Aorta (tissue), 5 donors: Measurements from ENCODE around the gene NRCAM. TPM values are rescaled to one million over a fixed set of nuclear protein-coding genes. Genes with fewer than 3 reads are reported as not detected.

Source experiments
- ATAC-seq: fragments of 200-7000 bp; cut with Tn5 transposase; one replicate; pipeline ENCODE4 v1.9.1; 2022; ENCODE audit warnings: moderate library complexity; ENCODE audit not compliant: low FRiP score
- DNase-seq, 2 donors: peaks; one replicate each; pipeline ENCODE4 v3.0.0-alpha.2; 2020
- H3K27ac ChIP-seq, 2 donors: one replicate each; pipeline ENCODE4 v1.5.1; 2013; ENCODE audit warnings: low read length in 2 of 2, mild to moderate bottlenecking in 2 of 2, moderate library complexity in 2 of 2, control low read depth in 1 of 2, inconsistent platforms in 1 of 2, low read depth in 1 of 2
- H3K27me3 ChIP-seq, 2 donors: one replicate each; pipeline ENCODE4 v1.6.1; 2013; ENCODE audit warnings: control low read depth in 1 of 2, low read length in 1 of 2, mild to moderate bottlenecking in 1 of 2, moderate library complexity in 1 of 2; ENCODE audit not compliant: insufficient read depth in 2 of 2, control insufficient read depth in 1 of 2
- H3K36me3 ChIP-seq, 2 donors: one replicate each; pipeline ENCODE4 v1.6.1; 2013; ENCODE audit warnings: control low read depth in 1 of 2, low read length in 1 of 2, mild to moderate bottlenecking in 1 of 2; ENCODE audit not compliant: insufficient read depth in 2 of 2, control insufficient read depth in 1 of 2
- H3K4me1 ChIP-seq, 2 donors: one replicate each; pipeline ENCODE4 v1.6.1; 2013; ENCODE audit warnings: low read length in 2 of 2, control low read depth in 1 of 2, mild to moderate bottlenecking in 1 of 2, moderate library complexity in 1 of 2; ENCODE audit not compliant: insufficient read depth in 2 of 2, control insufficient read depth in 1 of 2
- H3K4me3 ChIP-seq, 2 donors: one replicate each; pipeline ENCODE4 v1.5.1; 2013; ENCODE audit warnings: low read length in 2 of 2, control low read depth in 1 of 2, mild to moderate bottlenecking in 1 of 2
- H3K9me3 ChIP-seq: one replicate; pipeline ENCODE4 v1.6.1; 2013; ENCODE audit warnings: mild to moderate bottlenecking, low read length; ENCODE audit not compliant: control insufficient read depth
- WGBS, 2 donors: extraction: QIAGEN DNeasy Blood & Tissue Kit; methylation state at CpG; one replicate each; pipeline ENCODE4 v1.1.7; 2013; 5-methylcytosine and 5-hydroxymethylcytosine counted together
- intact Hi-C, 2 donors: fragments of 100-400 bp; cut with DNase I; formaldehyde crosslinking; loops; one replicate each; pipeline versions ENCODE4 v1.14.2 to v1.15.0; 2022
- polyA plus RNA-seq, 2 donors: library from polyadenylated mRNA; stranded (reverse); fragments of 200-250 nt; gene quantifications; one replicate each; pipeline ENCODE4 v1.2.3, GENCODE V29; 2013
- total RNA-seq, 2 donors: library from RNA; stranded (reverse); fragmentation: NEBNext Ultra II Directional; extraction: Animal tissue kit (Norgen Biotek cat#: 25700); gene quantifications; one replicate each; pipeline ENCODE4 v1.2.1, GENCODE V29; 2021
- donor health status: healthy with polysubstance abuse.
- donor health status: Bipolar disorder and iron deficiency.
- donor health status: DM: no; HTN: no; CAD: no.
- donor health status: DM: no; HTN: no; CAD: no.
- donor health status: DM: yes; HTN: yes; CAD: no.

The NRCAM gene
- total and polyA plus RNA-seq, 4 donors, result under 0.01 to 1.8 (median 0.76) TPM

DNA sequence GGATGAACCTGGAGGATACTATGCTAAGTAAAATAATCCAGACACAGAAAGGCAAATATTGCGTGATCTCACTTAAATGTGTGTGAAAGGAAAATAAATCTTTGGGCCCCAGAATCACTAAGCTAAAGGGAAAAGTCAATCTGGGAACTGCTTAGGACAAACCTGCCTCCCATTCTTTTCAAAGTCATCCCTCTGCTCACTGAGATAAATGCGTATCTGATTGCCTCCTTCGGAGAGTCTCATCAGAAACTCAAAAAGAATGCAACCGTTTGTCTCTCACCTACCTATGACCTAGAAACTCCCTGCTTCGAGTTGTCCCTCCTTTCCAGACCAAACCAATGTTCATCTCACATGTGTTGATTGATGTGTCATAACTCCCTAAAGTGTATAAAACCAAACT lies 286.0 kb downstream of the NRCAM start:
- Histone ChIP-seq H3K9me3 (no peaks in the 10 kb centered on the region), H3K27me3 (no peaks in the 10 kb centered on the region), H3K36me3 (no peaks in the 10 kb centered on the region), H3K4me1 (no peaks in the 10 kb centered on the region), H3K4me3 (no peak overlapping the region), H3K27ac (no peak overlapping the region)
- intact Hi-C loops, result no loop called here
- no peak for DNase-seq
- WGBS, 2 donors, result 56 to 66% methylated on average over 5 of the region's 5 CpGs
- no peak for ATAC-seq

DNA sequence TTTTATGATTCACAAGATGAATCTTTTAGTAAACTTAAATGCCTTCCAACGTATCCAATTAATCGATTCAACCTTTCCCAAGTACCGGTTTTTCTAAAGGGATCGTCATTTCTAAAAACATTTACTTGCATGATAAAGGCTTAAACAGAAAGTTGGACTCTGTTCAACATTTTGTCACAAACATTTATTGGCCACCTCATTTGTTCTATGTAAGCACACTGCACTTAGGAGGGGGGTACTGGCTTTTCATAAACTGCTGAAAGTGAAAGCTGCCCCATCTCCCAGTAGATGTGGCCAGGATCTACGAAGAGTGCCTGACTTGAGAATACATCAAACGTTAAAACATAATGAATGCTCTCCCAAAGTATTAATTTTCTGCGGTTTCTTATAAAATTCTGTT lies 288.8 kb downstream of the NRCAM start:
- no peak for ATAC-seq
- intact Hi-C loops, result no loop called here

DNA sequence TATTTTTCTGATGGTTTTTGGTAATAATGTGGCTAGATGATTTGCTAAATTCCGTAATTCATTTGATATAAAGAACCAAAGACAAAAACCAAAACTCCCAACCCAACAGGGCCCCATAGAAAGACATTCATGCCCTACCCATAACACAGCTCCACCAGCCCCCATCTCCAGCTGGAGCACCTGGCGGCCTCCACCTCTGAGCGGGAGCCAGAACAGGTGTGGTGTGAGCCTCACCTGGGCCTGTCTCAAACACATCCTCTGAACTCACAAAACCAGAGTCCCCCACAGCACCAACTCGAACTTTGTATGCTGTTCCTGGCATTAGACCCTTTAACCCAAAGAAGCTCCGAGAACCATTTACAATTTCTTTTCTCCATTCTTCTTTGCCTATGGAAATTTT lies 289.5 kb downstream of the NRCAM start:
- H3K4me1 ChIP-seq, result no peaks in the 10 kb centered on the region
- no peaks in the 10 kb centered on the region for H3K36me3 ChIP-seq
- no peak overlapping the region for H3K4me3 ChIP-seq
- intact Hi-C loops, result no loop called here
- 89 to 91% methylated on average over 5 of the region's 5 CpGs for WGBS, 2 donors
- no peaks in the 10 kb centered on the region for H3K27me3 ChIP-seq
- no peak overlapping the region for H3K27ac ChIP-seq
- DNase-seq (no peak), ATAC-seq (no peak)
- no peaks in the 10 kb centered on the region for H3K9me3 ChIP-seq

More for the DNA sequence above, 288.8 kb downstream of the NRCAM start:
- no peak for DNase-seq
- no peak overlapping the region for H3K4me3 ChIP-seq
- H3K27me3 ChIP-seq, result no peaks in the 10 kb centered on the region
- no peaks in the 10 kb centered on the region for H3K4me1 ChIP-seq
- H3K9me3 ChIP-seq, result no peaks in the 10 kb centered on the region
- H3K36me3 ChIP-seq, result no peaks in the 10 kb centered on the region
- no peak overlapping the region for H3K27ac ChIP-seq
- 60 to 61% methylated on average over 7 of the region's 7 CpGs for WGBS, 2 donors

DNA sequence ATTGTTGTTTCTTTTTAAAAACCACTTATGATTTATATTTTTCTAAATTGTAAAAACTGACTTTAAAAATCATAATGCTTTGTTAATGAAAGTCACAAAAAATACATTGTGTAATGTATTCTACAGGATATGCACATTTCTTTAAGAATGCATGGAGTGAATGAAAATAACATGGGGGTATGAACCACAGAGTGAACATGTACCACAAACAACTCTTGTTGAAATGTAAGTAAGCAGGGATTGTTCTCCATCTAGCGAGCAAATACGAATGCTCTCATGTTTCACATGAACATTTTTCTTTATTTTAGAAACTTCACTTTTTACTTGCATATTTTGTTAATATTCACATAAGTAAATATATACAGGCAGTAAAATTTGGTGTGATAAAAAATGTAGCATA lies 290.5 kb downstream of the NRCAM start:
- H3K36me3 ChIP-seq, result no peaks in the 10 kb centered on the region
- ATAC-seq (no peak), DNase-seq (no peak)
- WGBS, 2 donors, result 89 to 97% methylated on average over 2 of the region's 2 CpGs
- no peaks in the 10 kb centered on the region for H3K27me3 ChIP-seq
- H3K4me1 ChIP-seq, result no peaks in the 10 kb centered on the region
- intact Hi-C loops, result no loop called here
- H3K9me3 ChIP-seq, result no peaks in the 10 kb centered on the region
- no peak overlapping the region for H3K4me3 ChIP-seq
- H3K27ac ChIP-seq, result no peak overlapping the region

DNA sequence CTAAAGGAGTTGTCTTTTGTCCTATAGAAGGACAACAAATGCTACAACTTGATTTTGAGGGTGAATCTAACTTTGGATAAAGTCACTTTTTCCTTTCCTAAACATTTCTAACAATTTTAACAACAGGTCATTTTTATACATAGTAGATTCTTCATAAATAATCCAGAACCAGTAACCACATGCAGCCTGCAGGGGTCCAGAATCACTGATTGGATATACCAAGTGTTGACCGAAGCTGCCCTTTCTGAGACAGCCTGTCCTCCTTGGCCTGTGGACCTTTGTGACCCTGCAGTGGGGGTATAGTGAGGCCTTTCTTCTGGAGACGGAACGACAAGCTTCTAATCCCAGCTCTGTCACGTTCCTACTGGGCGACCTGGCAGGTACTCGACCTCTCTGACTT lies 291.3 kb downstream of the NRCAM start:
- intact Hi-C loops, result no loop called here
- Histone ChIP-seq H3K36me3 (no peaks in the 10 kb centered on the region), H3K27me3 (no peaks in the 10 kb centered on the region), H3K9me3 (no peaks in the 10 kb centered on the region), H3K27ac (no peak overlapping the region), H3K4me3 (no peak overlapping the region), H3K4me1 (no peaks in the 10 kb centered on the region)
- no peak for ATAC-seq
- DNase-seq, result no peak
- 67 to 72% methylated on average over 6 of the region's 6 CpGs for WGBS, 2 donors

DNA sequence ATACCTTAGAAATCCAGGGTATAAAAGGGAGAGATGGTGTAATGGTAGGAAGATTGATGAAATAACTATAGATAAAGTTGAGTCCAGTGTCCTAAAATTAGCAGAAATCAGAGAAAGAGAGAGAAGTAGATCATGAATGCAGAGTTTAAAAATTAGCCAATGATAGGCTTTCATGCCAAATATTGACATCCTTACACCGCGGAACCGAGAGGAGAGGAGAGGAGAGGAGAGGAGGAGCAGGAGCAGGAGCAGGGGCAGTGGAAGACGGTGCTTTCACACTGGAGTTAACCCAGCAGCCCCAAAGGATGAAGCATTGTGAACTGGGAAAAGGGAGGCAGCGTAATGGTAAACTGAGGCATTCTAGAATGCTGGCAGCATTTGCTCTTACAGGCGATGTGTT lies 291.9 kb downstream of the NRCAM start:
- Histone ChIP-seq H3K4me3 (no peak overlapping the region), H3K36me3 (no peaks in the 10 kb centered on the region), H3K4me1 (no peaks in the 10 kb centered on the region), H3K27ac (no peak overlapping the region), H3K9me3 (no peaks in the 10 kb centered on the region), H3K27me3 (no peaks in the 10 kb centered on the region)
- DNase-seq (no peak), ATAC-seq (no peak)
- WGBS, 2 donors, result 71 to 77% methylated on average over 6 of the region's 6 CpGs
- intact Hi-C loops, result no loop called here

DNA sequence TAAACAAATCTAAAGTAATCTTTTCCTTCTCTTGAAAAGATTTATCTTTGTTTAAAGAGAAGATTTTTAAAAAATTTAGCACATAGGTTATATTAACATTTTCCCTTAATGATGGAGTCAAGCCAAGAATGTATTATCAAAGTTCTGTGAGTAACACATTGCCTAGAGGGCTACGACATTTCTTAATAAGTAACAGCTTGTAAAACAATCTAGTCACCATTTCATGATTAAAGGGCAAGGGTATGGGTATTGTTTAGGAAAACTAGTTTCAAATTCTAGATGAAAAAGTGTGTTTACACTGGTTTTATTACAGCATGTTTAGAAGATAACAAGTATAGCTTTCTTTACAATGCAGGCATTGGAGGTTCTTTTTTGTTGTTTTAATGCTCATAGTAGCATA lies 297.5 kb downstream of the NRCAM start:
- no peak overlapping the region for H3K4me3 ChIP-seq
- no peaks in the 10 kb centered on the region for H3K27me3 ChIP-seq
- 68 to 71% methylated on average over 1 of the region's 1 CpG for WGBS, 2 donors
- ATAC-seq (no peak), DNase-seq (no peak)
- H3K36me3 ChIP-seq, result no peaks in the 10 kb centered on the region
- H3K9me3 ChIP-seq, result no peaks in the 10 kb centered on the region
- intact Hi-C loops, result no loop called here
- no peaks in the 10 kb centered on the region for H3K4me1 ChIP-seq
- no peak overlapping the region for H3K27ac ChIP-seq

DNA sequence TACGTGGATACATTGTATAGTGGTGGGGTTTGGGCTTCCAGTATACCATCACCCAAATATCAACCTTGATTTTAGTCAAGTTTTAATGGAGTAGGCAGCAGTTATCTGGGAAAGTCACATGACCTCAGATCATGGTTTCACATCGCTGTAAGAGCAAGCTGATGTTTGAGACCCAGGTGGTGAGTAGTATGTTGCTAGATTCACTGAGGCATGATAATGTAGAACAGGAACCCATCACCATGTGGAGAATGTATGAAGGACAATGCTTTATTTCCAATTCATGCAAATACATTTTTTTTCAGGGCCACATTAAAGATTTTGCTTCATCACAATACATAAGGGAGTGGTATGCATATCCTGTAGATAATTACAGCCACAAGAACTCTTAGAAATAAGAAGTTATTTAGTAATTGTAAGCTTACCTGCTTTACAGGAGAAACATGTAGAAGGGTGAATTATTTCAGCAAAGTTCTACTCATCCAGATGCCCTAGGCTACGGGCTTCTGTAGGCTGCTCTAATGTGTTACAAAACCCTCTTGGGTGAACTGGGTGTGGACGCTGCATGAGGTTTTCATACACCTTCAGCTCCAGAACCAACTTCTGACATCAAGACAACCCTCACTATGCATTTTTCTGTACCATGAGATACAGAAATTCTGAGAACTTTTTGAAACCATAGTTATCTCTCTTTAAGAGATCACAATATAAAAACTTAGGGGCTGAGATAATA lies 298.5 kb downstream of the NRCAM start:
- Histone ChIP-seq H3K27ac (no peak overlapping the region), H3K4me3 (no peak overlapping the region), H3K27me3 (no peaks in the 10 kb centered on the region), H3K9me3 (no peaks in the 10 kb centered on the region), H3K36me3 (no peaks in the 10 kb centered on the region), H3K4me1 (no peaks in the 10 kb centered on the region)
- WGBS, 2 donors, result 90 to 94% methylated on average over 4 of the region's 4 CpGs
- DNase-seq (no peak), ATAC-seq (no peak)
- intact Hi-C loops, result no loop called here

DNA sequence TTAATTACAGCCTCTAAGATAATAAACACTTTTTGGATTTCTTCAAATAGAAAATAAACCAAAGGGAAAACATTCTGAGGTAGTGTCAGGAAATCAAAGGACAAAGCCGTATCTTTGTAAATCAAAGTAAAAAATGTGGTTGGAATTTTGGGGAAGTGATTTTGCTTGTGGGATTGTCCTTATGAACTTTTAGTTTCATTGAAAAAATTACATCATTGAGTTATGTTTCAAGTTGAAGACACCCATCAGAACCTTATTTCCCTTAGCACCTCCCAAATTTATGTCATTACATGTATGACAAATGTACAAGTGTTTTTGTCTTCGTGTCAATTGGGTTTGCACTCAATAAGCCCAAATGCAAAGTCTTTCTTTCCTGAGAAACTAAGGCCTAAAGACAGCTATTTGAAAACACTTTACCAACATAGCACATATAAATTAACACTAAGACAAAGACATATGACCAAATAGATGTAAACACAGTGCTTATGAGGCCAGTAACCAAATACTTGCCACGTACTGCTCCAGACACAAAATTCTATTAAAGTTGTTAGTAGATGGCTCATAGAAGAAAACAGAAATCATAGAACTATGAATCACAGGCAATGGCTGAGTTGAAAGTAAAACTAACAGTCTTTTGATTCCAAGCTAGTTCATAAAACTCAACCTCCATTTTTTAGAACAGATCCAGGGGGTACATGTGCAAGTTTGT lies 299.2 kb downstream of the NRCAM start:
- Histone ChIP-seq H3K36me3 (no peaks in the 10 kb centered on the region), H3K4me3 (no peak overlapping the region), H3K27ac (no peak overlapping the region), H3K27me3 (no peaks in the 10 kb centered on the region), H3K4me1 (no peaks in the 10 kb centered on the region), H3K9me3 (no peaks in the 10 kb centered on the region)
- WGBS, 2 donors, result 80 to 88% methylated on average over 3 of the region's 3 CpGs
- DNase-seq, result no peak
- no peak for ATAC-seq
- intact Hi-C loops, result no loop called here
